ENCODE measurements around the gene USP49. TPM values are rescaled to one million over a fixed set of nuclear protein-coding genes. Genes with fewer than 3 reads are reported as not detected.

USP49 gene
- total and polyA plus RNA-seq, 2 of the 13 experiments (the other 11 are each of a cell fraction or from before 2014, with no cell fraction given) = 2.9 to 4.3 TPM

- no peaks in the 10 kb centered on the region for H3K27me3 ChIP-seq (ENCODE audit: control insufficient read depth in 1 of 2, insufficient read depth in 2 of 2, low read length in 2 of 2)
- peak; percentile 97 for DNase-seq (ENCODE audit: low spot score)
- peak; percentile 98 for FAIRE-seq
- ChIA-PET CTCF (ENCODE audit: low intra/inter-chr PET ratio, low total read pairs) (interaction anchor here (1.5 kb wide), 1 partner anchor 34 kb away, joined by 11 read pairs; no protein-coding TSS in a partner anchor), POLR2A (interaction anchor here (0.6 to 10.4 kb wide), 10 partner anchors 8 to 377 kb away, joined by 3 to 112 read pairs (median 5); partner anchors contain the start of genes FRS3 and TOMM6)
- intact Hi-C loops (cut with micrococcal nuclease; ENCODE audit: unreplicated experiment) = no loop called here
- in situ Hi-C loops (cut with HindIII; ENCODE audit: extremely low pct_ligation_motif_present, low pct_unique_long_range_greater_than_20kb) = no loop called here
- H3K36me3 ChIP-seq (replicated peaks in 1 of 2; ENCODE audit: control insufficient read depth in 1 of 2, insufficient read depth in 2 of 2, low read length in 2 of 2) = no peaks in the 10 kb centered on the region
- ATAC-seq = peak; percentile 62
- peak overlapping the region; percentile 69 for H3K27ac ChIP-seq (ENCODE audit: extremely low read length, insufficient read depth, low read length)
- no peak overlapping the region for H2AFZ ChIP-seq (ENCODE audit: low read length)
- peak overlapping the region in 1 of 3 experiments; percentile 31; a peak in 1 of 6 replicates for H3K4me3 ChIP-seq (replicated peaks in 1 of 3; ENCODE audit: insufficient read depth in 1 of 3, low read depth in 2 of 3, low read length in 3 of 3)
- no peaks in the 10 kb centered on the region for H3K9me3 ChIP-seq (ENCODE audit: low read length)
- no peaks in the 10 kb centered on the region for H3K79me2 ChIP-seq (ENCODE audit: insufficient read depth, low read length)
- no TSS peak for BruUV-seq (replicated peaks)
- WGBS (ENCODE audit: low lambda C conversion rate) = 38% methylated on average over 12 of the region's 20 CpGs
- peak overlapping the region; percentile 25 for H3K4me2 ChIP-seq (ENCODE audit: low read depth, low read length)
- no peaks in the 10 kb centered on the region for H4K20me1 ChIP-seq (ENCODE audit: insufficient read depth, low read length)
- peaks cover 97% of the 10 kb centered on the region for H3K4me1 ChIP-seq (ENCODE audit: insufficient read depth, low read length)
- H3K9ac ChIP-seq (ENCODE audit: insufficient read depth, low read depth, low read length) = peak overlapping the region; percentile 45
- TF ChIP-seq ZNF281 (CRISPR knock-in tag; IDR thresholded peaks at IDR 0.05; ENCODE audit: borderline replicate concordance) = 0 out of 2 replicates have a peak, but pooled peaks have one; percentile 44
- 0 out of 2 replicates have a peak, but pooled peaks have one; percentile 29 for TF ChIP-seq SALL2 (CRISPR knock-in tag; IDR thresholded peaks at IDR 0.05)
- 0 out of 4 replicates have a peak, but pooled peaks of 1 of the 2 experiments have one; percentile 33 for TF ChIP-seq HMGXB4 (CRISPR knock-in tag; IDR thresholded peaks at IDR 0.05; ENCODE audit: borderline replicate concordance in 1 of 2, low read depth in 1 of 2)
- TF ChIP-seq REST (IDR thresholded peaks at IDR 0.05; ENCODE audit: borderline replicate concordance in 1 of 2, low read depth in 1 of 2, low read length in 2 of 2) = no peak; a peak in 1 of 4 replicates
- TF ChIP-seq POGZ (CRISPR knock-in tag; IDR thresholded peaks at IDR 0.05) = no peak
- TF ChIP-seq ETV6 (CRISPR knock-in tag; conservative IDR thresholded peaks at IDR 0.05) = no peak
- TF ChIP-seq TBP (CRISPR knock-in tag; IDR thresholded peaks at IDR 0.05) = no peak
- TF ChIP-seq MTF1 (CRISPR knock-in tag; IDR thresholded peaks at IDR 0.05) = no peak
- TF ChIP-seq MED13 (CRISPR knock-in tag; IDR thresholded peaks at IDR 0.05) = no peak
- TF ChIP-seq CREB1 (IDR thresholded peaks at IDR 0.05) = no peak
- TF ChIP-seq CREB1 (CRISPR knock-in tag; IDR thresholded peaks at IDR 0.05) = peak; percentile 75
- TF ChIP-seq DRAP1 (CRISPR knock-in tag; IDR thresholded peaks at IDR 0.05) = 0 out of 2 replicates have a peak, but pooled peaks have one; percentile 51
- TF ChIP-seq ZNF883 (CRISPR knock-in tag; IDR thresholded peaks at IDR 0.05; ENCODE audit: not compliant biosample characterization) = no peak
- TF ChIP-seq GABPB1 (CRISPR knock-in tag; IDR thresholded peaks at IDR 0.05) = peak; percentile 9
Measured at GRCh38 chr6:41741625-41742490, 153.3 kb downstream of the USP49 start.
